ENCODE results near the gene SPHK2. TPM values are rescaled to one million over a fixed set of nuclear protein-coding genes. Genes with fewer than 3 reads are reported as not detected.

SPHK2 gene
- 11.4 and 15.2 TPM in 2 replicates for total RNA-seq

GRCh38 chr19:48618916-48619691, at the start of gene SPHK2, which contains the start of gene RPL18:
Gene SPHK2, plus strand, starts transcription at chr19:48619506. Its CDS starts 1,009 bp downstream, at chr19:48620515.
Gene RPL18, minus strand, starts transcription at chr19:48619178. Its CDS starts 35 bp downstream, at chr19:48619143.

GRCh38 chr19:48606463-48607358, 12.6 kb upstream of the SPHK2 start, which contains the start of gene SPACA4:
Gene SPACA4, plus strand, starts transcription at chr19:48606742. Its CDS starts 237 bp downstream, at chr19:48606979.

DNA sequence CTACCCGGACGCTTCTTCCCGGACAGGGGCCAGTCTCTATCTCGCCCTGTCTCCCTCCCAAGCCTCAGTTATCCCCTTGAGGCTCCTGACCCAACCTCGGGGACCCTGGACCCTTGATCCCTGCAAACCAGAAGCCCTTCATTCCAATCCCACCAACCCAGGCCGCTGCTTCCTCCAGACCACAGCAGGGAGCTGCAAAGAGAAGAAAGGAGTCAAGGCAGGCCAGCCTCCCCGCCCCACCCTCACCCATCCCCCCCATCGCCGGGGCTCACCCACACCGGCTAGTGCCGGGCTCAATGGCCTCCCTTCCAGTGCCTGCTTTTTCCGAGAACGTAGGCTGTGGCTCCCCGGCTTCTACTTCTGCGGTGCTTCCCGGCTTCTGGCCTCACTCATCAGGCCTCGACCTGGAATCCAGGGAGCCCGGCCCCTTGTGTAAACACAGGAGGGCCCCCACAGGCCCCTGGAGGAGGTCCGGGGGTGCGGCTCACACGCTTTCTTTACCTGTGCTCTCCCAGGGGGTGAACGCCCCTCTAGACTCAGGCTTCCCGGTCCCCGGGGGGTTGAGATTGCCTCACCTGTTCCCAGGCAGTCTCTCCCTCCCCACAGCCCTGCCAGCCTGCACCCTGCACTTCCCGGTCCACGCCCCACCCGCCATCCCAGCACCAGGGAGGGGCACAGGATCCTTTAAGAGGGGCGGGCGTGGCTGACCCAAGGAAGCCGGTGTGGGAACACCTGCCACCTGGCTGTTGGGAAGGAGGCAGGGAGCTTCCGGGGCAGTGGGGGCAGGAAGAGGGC, 4.7 kb upstream of the SPHK2 start, which contains the start of gene FAM83E:
Gene FAM83E (minus strand): TSS at position 641 of the 795 bp plus-strand sequence. CDS start 1,704 bp downstream, outside the sequence.

DNA sequence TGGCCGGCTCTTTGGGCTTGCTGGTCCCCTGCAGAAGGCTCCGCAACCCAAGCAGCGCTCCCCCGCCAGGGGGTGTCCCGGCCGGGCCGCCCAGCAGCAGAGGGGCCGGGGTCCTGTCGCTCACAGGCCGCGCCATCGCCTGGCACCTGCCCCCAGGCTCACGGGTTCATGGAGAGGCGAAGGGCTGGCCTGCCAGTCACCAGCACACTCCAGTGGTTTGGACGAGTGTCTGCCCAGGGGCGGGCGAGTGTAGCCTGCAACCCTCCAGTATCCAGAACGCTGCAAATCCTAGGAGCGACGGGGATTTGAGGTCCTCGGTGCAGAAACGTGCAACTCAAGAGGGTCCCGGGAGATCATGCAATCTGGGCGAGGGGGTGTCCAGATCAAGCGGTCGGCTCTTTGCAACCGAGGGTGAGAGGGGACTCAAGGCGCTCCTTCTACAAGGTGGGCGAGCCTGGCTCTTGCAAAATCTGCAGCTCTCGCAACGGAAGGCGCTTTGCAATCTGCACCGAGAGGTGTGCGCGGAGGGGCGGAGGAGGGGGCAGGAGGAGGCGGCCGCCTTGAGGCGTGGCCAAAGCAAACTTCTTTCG, 17.6 kb downstream of the SPHK2 start, which contains the start of gene DBP:
Gene DBP (minus strand): TSS at position 521 of the 590 bp plus-strand sequence. CDS start 385 bp downstream, at position 136.

GRCh38 chr19:48646001-48646721, 26.9 kb downstream of the SPHK2 start, which contains the start of gene CA11:
Gene CA11, minus strand, starts transcription at chr19:48646187. Its CDS starts 555 bp downstream, at chr19:48645632.

GRCh38 chr19:48672994-48673393, 53.7 kb downstream of the SPHK2 start, which contains the start of gene NTN5:
Gene NTN5, minus strand, starts transcription at chr19:48673017. Its CDS starts 2,031 bp downstream, at chr19:48670986.

Other genes starting within 250 kb of the SPHK2 start
- 104 and 127 TPM in 2 replicates for gene KDELR1, start 228.0 kb upstream of the SPHK2 start, total RNA-seq
- gene GRIN2D, start 225.8 kb upstream of the SPHK2 start, total RNA-seq: 0.48 and 0.98 TPM in 2 replicates
- 43.8 and 59.7 TPM in 2 replicates for gene GRWD1, start 173.5 kb upstream of the SPHK2 start, total RNA-seq
- 0.33 and 0.76 TPM in 2 replicates for gene KCNJ14, start 163.9 kb upstream of the SPHK2 start, total RNA-seq
- gene CYTH2, start 150.1 kb upstream of the SPHK2 start, total RNA-seq: 87.2 and 90.8 TPM in 2 replicates
- under 0.01 and 0.10 TPM in 2 replicates for gene LMTK3, start 107.7 kb upstream of the SPHK2 start, total RNA-seq
- not detected in 2 replicates for gene SULT2B1, start 67.3 kb upstream of the SPHK2 start, total RNA-seq
- not detected in 2 replicates for gene SPACA4, start 12.8 kb upstream of the SPHK2 start, total RNA-seq
- 0.33 TPM in 1 of 2 replicates, not detected in the other for gene FAM83E, start 4.4 kb upstream of the SPHK2 start, total RNA-seq
- 1,820 and 2,339 TPM in 2 replicates for gene RPL18, start 328 bp upstream of the SPHK2 start, total RNA-seq
- 0.57 and 2.0 TPM in 2 replicates for gene DBP, start 17.9 kb downstream of the SPHK2 start, total RNA-seq
- gene CA11, start 26.7 kb downstream of the SPHK2 start, total RNA-seq: 1.3 and 2.0 TPM in 2 replicates
- gene NTN5, start 53.5 kb downstream of the SPHK2 start, total RNA-seq: not detected in 2 replicates
- not detected in 2 replicates for gene FUT2, start 76.5 kb downstream of the SPHK2 start, total RNA-seq
- gene MAMSTR, start 100.2 kb downstream of the SPHK2 start, total RNA-seq: 0.33 and 0.38 TPM in 2 replicates
- 88.4 and 127 TPM in 2 replicates for gene RASIP1, start 121.1 kb downstream of the SPHK2 start, total RNA-seq
- under 0.01 and 0.29 TPM in 2 replicates for gene IZUMO1, start 127.4 kb downstream of the SPHK2 start, total RNA-seq
- 6.5 and 8.5 TPM in 2 replicates for gene FUT1, start 133.1 kb downstream of the SPHK2 start, total RNA-seq
- not detected in 2 replicates for gene FGF21, start 136.0 kb downstream of the SPHK2 start, total RNA-seq
- gene BCAT2, start 191.5 kb downstream of the SPHK2 start, total RNA-seq: 39.9 and 55.5 TPM in 2 replicates
- 0.98 and 3.5 TPM in 2 replicates for gene HSD17B14, start 217.0 kb downstream of the SPHK2 start, total RNA-seq
- gene PLEKHA4, start 249.1 kb downstream of the SPHK2 start, total RNA-seq: 2.0 and 5.6 TPM in 2 replicates